ENCODE results near the gene VMAC. TPM values are rescaled to one million over a fixed set of nuclear protein-coding genes. Genes with fewer than 3 reads are reported as not detected.

The VMAC gene
- total and polyA plus RNA-seq, 2 of the 13 experiments (the other 11 are each of a cell fraction or from before 2014, with no cell fraction given): 2.4 TPM

- Histone ChIP-seq H3K79me2 (ENCODE audit: insufficient read depth, low read length) (no peaks in the 10 kb centered on the region), H3K27me3 (ENCODE audit: control insufficient read depth in 1 of 2, insufficient read depth in 2 of 2, low read length in 2 of 2) (no peaks in the 10 kb centered on the region), H3K27ac (ENCODE audit: extremely low read length, insufficient read depth, low read length) (peak within 1 kb of the TSS; percentile 32), H3K4me3 (replicated peaks in 1 of 3; ENCODE audit: insufficient read depth in 1 of 3, low read depth in 2 of 3, low read length in 3 of 3) (no peak within 1 kb of the TSS), H2AFZ (ENCODE audit: low read length) (no peak within 1 kb of the TSS), H4K20me1 (ENCODE audit: insufficient read depth, low read length) (no peaks in the 10 kb centered on the region), H3K9ac (ENCODE audit: insufficient read depth, low read depth, low read length) (peak within 1 kb of the TSS; percentile 22; the same call in 1 of the 2 replicates), H3K36me3 (replicated peaks in 1 of 2; ENCODE audit: control insufficient read depth in 1 of 2, insufficient read depth in 2 of 2, low read length in 2 of 2) (peaks cover 14 to 24% of the 10 kb centered on the region in 2 experiments; a peak in 4 of 5 replicates), H3K4me2 (ENCODE audit: low read depth, low read length) (peak within 1 kb of the TSS; percentile 53), H3K9me3 (ENCODE audit: low read length) (no peaks in the 10 kb centered on the region), H3K4me1 (ENCODE audit: insufficient read depth, low read length) (peaks cover 68% of the 10 kb centered on the region)
- intact Hi-C loops (cut with micrococcal nuclease; ENCODE audit: unreplicated experiment) (no loop called here), in situ Hi-C loops (cut with HindIII; ENCODE audit: extremely low pct_ligation_motif_present, low pct_unique_long_range_greater_than_20kb) (loop anchor here (5.0 kb wide), 1 partner anchor 38 kb away; no protein-coding TSS in a partner anchor)
- peak; percentile 7 for ATAC-seq
- FAIRE-seq: peak; percentile 42
- POLR2A ChIA-PET: interaction anchor here (0.7 to 2.7 kb wide), 3 partner anchors 10 to 110 kb away, joined by 3 to 13 read pairs (median 3); partner anchors contain the start of genes NDUFA11 and VMAC
- 33% methylated on average over 5 of the region's 10 CpGs for WGBS (ENCODE audit: low lambda C conversion rate)
- no TSS peak for BruUV-seq (replicated peaks)
- DNase-seq (ENCODE audit: low spot score): peak; percentile 39
- CTCF ChIA-PET (ENCODE audit: low intra/inter-chr PET ratio, low total read pairs): no interaction called here
- no peak for TF ChIP-seq DZIP1 (CRISPR knock-in tag; IDR thresholded peaks at IDR 0.05)
- TF ChIP-seq SP4 (CRISPR knock-in tag; IDR thresholded peaks at IDR 0.05): no peak
- 0 out of 2 replicates have a peak, but pooled peaks have one; percentile 30 for TF ChIP-seq PHF21A (CRISPR knock-in tag; IDR thresholded peaks at IDR 0.05)
- TF ChIP-seq ZNF652 (CRISPR knock-in tag; IDR thresholded peaks at IDR 0.05; ENCODE audit: borderline replicate concordance, low read depth): no peak
- TF ChIP-seq, protein P1, sequence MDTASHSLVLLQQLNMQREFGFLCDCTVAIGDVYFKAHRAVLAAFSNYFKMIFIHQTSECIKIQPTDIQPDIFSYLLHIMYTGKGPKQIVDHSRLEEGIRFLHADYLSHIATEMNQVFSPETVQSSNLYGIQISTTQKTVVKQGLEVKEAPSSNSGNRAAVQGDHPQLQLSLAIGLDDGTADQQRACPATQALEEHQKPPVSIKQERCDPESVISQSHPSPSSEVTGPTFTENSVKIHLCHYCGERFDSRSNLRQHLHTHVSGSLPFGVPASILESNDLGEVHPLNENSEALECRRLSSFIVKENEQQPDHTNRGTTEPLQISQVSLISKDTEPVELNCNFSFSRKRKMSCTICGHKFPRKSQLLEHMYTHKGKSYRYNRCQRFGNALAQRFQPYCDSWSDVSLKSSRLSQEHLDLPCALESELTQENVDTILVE (CRISPR knock-in tag; IDR thresholded peaks at IDR 0.05): no peak
- peak; percentile 88 for TF ChIP-seq ZMYM3 (CRISPR knock-in tag; IDR thresholded peaks at IDR 0.05)
- TF ChIP-seq ZNF251 (CRISPR knock-in tag; IDR thresholded peaks at IDR 0.05): no peak
- TF ChIP-seq HNRNPL (IDR thresholded peaks at IDR 0.05; ENCODE audit: low read depth, low read length): peak; percentile 83
- no peak for TF ChIP-seq GLI4 (CRISPR knock-in tag; IDR thresholded peaks at IDR 0.05; ENCODE audit: borderline replicate concordance)
- TF ChIP-seq ZFX (CRISPR knock-in tag; IDR thresholded peaks at IDR 0.05; ENCODE audit: low read depth): 0 out of 2 replicates have a peak, but pooled peaks have one; percentile 26
- no peak for TF ChIP-seq ZFYVE20 (CRISPR knock-in tag; IDR thresholded peaks at IDR 0.05; ENCODE audit: borderline replicate concordance, low read depth)
- TF ChIP-seq SUZ12 (IDR thresholded peaks at IDR 0.05; ENCODE audit: low read depth, low read length): no peak
- TF ChIP-seq ZNF569 (CRISPR knock-in tag; IDR thresholded peaks at IDR 0.05; ENCODE audit: borderline replicate concordance): no peak
- no peak for TF ChIP-seq MBD4 (IDR thresholded peaks at IDR 0.05; ENCODE audit: borderline replicate concordance, low read length)
- TF ChIP-seq, protein P2, sequence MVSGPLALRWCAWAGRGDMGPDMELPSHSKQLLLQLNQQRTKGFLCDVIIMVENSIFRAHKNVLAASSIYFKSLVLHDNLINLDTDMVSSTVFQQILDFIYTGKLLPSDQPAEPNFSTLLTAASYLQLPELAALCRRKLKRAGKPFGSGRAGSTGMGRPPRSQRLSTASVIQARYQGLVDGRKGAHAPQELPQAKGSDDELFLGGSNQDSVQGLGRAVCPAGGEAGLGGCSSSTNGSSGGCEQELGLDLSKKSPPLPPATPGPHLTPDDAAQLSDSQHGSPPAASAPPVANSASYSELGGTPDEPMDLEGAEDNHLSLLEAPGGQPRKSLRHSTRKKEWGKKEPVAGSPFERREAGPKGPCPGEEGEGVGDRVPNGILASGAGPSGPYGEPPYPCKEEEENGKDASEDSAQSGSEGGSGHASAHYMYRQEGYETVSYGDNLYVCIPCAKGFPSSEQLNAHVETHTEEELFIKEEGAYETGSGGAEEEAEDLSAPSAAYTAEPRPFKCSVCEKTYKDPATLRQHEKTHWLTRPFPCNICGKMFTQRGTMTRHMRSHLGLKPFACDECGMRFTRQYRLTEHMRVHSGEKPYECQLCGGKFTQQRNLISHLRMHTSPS (CRISPR knock-in tag; IDR thresholded peaks at IDR 0.05; ENCODE audit: low read depth): peak; percentile 31; the same call in 1 of the 2 replicates
- no peak for TF ChIP-seq NR2F6 (IDR thresholded peaks at IDR 0.05)
- TF ChIP-seq NR2F6 (CRISPR knock-in tag; IDR thresholded peaks at IDR 0.05): no peak
Measured at GRCh38 chr19:5913739-5914357, 9.2 kb downstream of the VMAC start, which contains the start of gene CAPS. TSS of gene CAPS (plus strand) at chr19:5914254. CDS start at chr19:5914407, 153 bp downstream.
